Panc1 (cell line): Measurements from ENCODE around the gene GRIK4. TPM values are rescaled to one million over a fixed set of nuclear protein-coding genes. Genes with fewer than 3 reads are reported as not detected.

Experiments used
- ATAC-seq: fragments of 200-7000 bp; cut with Tn5 transposase; 2 replicates; pipeline ENCODE4 v1.9.1; 2020; ENCODE audit warnings: mild to moderate bottlenecking, moderate library complexity
- BruUV-seq: library from RNA; stranded (reverse); fragments of 400-500 nt; replicated peaks from 2 replicates; lab custom pipeline; 2021; lab: Mats Ljungman, UMichigan
- CTCF ChIA-PET: fragments of 300-600 bp; sonication (Branson Sonifier 250); formaldehyde crosslinking; loops from one replicate; lab custom pipeline; 2022; ENCODE audit warnings: antibody characterized with exemption; lab: Charles Lee
- POLR2A ChIA-PET: fragments of 300-600 bp; sonication (Branson Sonifier 250); formaldehyde crosslinking; loops from one replicate; lab custom pipeline; 2022; ENCODE audit warnings: antibody characterized with exemption; lab: Charles Lee
- DNase-seq: peaks from one replicate; pipeline ENCODE4 v3.0.0-alpha.2; 2010; ENCODE audit warnings: low read depth, low spot score
- H3K27ac ChIP-seq: 2 replicates; pipeline ENCODE4 v1.5.1; 2011; ENCODE audit warnings: mild to moderate bottlenecking, low read length, inconsistent platforms
- H3K27me3 ChIP-seq: fragments of 200-500 bp; sonication (Bioruptor generic); 2 replicates; pipeline ENCODE4 v1.6.0; 2014; ENCODE audit warnings: low read length, inconsistent platforms; ENCODE audit not compliant: control insufficient read depth, insufficient read depth
- H3K36me3 ChIP-seq: fragments of 200-500 bp; sonication (Bioruptor generic); 2 replicates; pipeline ENCODE4 v1.5.1; 2014; ENCODE audit warnings: inconsistent platforms, mild to moderate bottlenecking, low read length, moderate library complexity; ENCODE audit not compliant: control insufficient read depth, insufficient read depth
- H3K4me1 ChIP-seq: 2 replicates; pipeline ENCODE4 v1.5.1; 2011; ENCODE audit warnings: inconsistent platforms, mild to moderate bottlenecking, low read length, moderate library complexity; ENCODE audit not compliant: control insufficient read depth, insufficient read depth
- H3K4me3 ChIP-seq, 2 experiments: 2 replicates each; pipeline ENCODE4 v1.5.1; 2011 to 2012; ENCODE audit warnings: low read depth in 2 of 2, low read length in 2 of 2, mild to moderate bottlenecking in 2 of 2, inconsistent platforms in 1 of 2, moderate library complexity in 1 of 2
- H3K9me3 ChIP-seq: fragments of 200-500 bp; sonication (Bioruptor generic); 2 replicates; pipeline ENCODE4 v1.5.1; 2014; ENCODE audit warnings: low read depth, mild to moderate bottlenecking, inconsistent platforms, low read length, moderate library complexity; ENCODE audit not compliant: control insufficient read depth, insufficient read depth
- CTCF ChIP-seq: fragments of 450-650 bp; IDR thresholded peaks from 2 replicates; pipeline ENCODE4 v1.5.1; 2017; ENCODE audit warnings: mild to moderate bottlenecking
- POLR2AphosphoS5 ChIP-seq: IDR thresholded peaks from 2 replicates; pipeline ENCODE4 v1.6.1; 2012; ENCODE audit warnings: mild to moderate bottlenecking, low read depth, low read length, moderate library complexity
- SIN3A ChIP-seq: IDR thresholded peaks from 2 replicates; pipeline ENCODE4 v1.6.1; 2012; ENCODE audit warnings: low read depth, mild to moderate bottlenecking, low read length, moderate library complexity, borderline replicate concordance; ENCODE audit not compliant: insufficient read depth
- TCF7L2 ChIP-seq: IDR thresholded peaks from 2 replicates; pipeline ENCODE4 v1.6.1; 2011; ENCODE audit warnings: mild to moderate bottlenecking, low read depth, low read length, inconsistent platforms
- in situ Hi-C: cut with HindIII; loops from 2 replicates; pipeline ENCODE4 v1.10.0; 2016; ENCODE audit warnings: low sequenced_read_pairs, low pct_unique_long_range_greater_than_20kb
- intact Hi-C: fragments of 100-400 bp; cut with micrococcal nuclease; formaldehyde crosslinking; loops from one replicate; pipeline ENCODE4 v1.10.0; 2022; ENCODE audit not compliant: unreplicated experiment
- total RNA-seq: library from RNA; stranded (reverse); gene quantifications from one replicate; pipeline ENCODE4 v1.2.1, GENCODE V29; 2021; ENCODE audit not compliant: unreplicated experiment
- TF ChIP-seq, protein P1 (sequence below), 2 experiments: IDR thresholded peaks; 2 replicates each; pipeline ENCODE4 v1.6.1; 2011 to 2012; ENCODE audit warnings: low read depth in 2 of 2, control low read depth in 1 of 2, low read length in 1 of 2, mild to moderate bottlenecking in 1 of 2, moderate library complexity in 1 of 2; ENCODE audit not compliant: insufficient read depth in 1 of 2

The GRIK4 gene
- total RNA-seq, 1 experiment from 2014 or later, result 0.62 TPM

GRCh38 chr11:120484722-120485121, 26.8 kb upstream of the GRIK4 start:
- peaks cover 20% of the 10 kb centered on the region for H3K36me3 ChIP-seq
- POLR2A ChIA-PET, result no interaction called here
- H3K4me3 ChIP-seq, result no peak overlapping the region
- ATAC-seq (no peak), DNase-seq (no peak)
- TF ChIP-seq TCF7L2, result no peak
- TF ChIP-seq, protein P1, sequence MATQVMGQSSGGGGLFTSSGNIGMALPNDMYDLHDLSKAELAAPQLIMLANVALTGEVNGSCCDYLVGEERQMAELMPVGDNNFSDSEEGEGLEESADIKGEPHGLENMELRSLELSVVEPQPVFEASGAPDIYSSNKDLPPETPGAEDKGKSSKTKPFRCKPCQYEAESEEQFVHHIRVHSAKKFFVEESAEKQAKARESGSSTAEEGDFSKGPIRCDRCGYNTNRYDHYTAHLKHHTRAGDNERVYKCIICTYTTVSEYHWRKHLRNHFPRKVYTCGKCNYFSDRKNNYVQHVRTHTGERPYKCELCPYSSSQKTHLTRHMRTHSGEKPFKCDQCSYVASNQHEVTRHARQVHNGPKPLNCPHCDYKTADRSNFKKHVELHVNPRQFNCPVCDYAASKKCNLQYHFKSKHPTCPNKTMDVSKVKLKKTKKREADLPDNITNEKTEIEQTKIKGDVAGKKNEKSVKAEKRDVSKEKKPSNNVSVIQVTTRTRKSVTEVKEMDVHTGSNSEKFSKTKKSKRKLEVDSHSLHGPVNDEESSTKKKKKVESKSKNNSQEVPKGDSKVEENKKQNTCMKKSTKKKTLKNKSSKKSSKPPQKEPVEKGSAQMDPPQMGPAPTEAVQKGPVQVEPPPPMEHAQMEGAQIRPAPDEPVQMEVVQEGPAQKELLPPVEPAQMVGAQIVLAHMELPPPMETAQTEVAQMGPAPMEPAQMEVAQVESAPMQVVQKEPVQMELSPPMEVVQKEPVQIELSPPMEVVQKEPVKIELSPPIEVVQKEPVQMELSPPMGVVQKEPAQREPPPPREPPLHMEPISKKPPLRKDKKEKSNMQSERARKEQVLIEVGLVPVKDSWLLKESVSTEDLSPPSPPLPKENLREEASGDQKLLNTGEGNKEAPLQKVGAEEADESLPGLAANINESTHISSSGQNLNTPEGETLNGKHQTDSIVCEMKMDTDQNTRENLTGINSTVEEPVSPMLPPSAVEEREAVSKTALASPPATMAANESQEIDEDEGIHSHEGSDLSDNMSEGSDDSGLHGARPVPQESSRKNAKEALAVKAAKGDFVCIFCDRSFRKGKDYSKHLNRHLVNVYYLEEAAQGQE (IDR thresholded peaks at IDR 0.05; ENCODE audit: insufficient read depth in 1 of 2, low read depth in 2 of 2, low read length in 1 of 2), result no peak
- TF ChIP-seq CTCF, result no peak
- TF ChIP-seq POLR2AphosphoS5, result no peak
- no peak for TF ChIP-seq SIN3A
- intact Hi-C loops, result no loop called here
- H3K27me3 ChIP-seq, result no peaks in the 10 kb centered on the region
- no peak overlapping the region for H3K27ac ChIP-seq
- CTCF ChIA-PET, result no interaction called here
- in situ Hi-C loops, result no loop called here
- no peaks in the 10 kb centered on the region for H3K9me3 ChIP-seq
- no TSS peak for BruUV-seq
- no peaks in the 10 kb centered on the region for H3K4me1 ChIP-seq

GRCh38 chr11:120486138-120486537, 25.4 kb upstream of the GRIK4 start:
- no peak for DNase-seq
- POLR2A ChIA-PET, result no interaction called here
- no peak for ATAC-seq
- no peaks in the 10 kb centered on the region for H3K9me3 ChIP-seq
- no peaks in the 10 kb centered on the region for H3K27me3 ChIP-seq
- H3K4me1 ChIP-seq, result no peaks in the 10 kb centered on the region
- no peak overlapping the region for H3K4me3 ChIP-seq
- no TSS peak for BruUV-seq
- TF ChIP-seq POLR2AphosphoS5 (no peak), TCF7L2 (no peak), CTCF (no peak), SIN3A (no peak)
- TF ChIP-seq, protein P1 (IDR thresholded peaks at IDR 0.05; ENCODE audit: insufficient read depth in 1 of 2, low read depth in 2 of 2, low read length in 1 of 2), result no peak
- CTCF ChIA-PET, result no interaction called here
- no peak overlapping the region for H3K27ac ChIP-seq
- peaks cover 16% of the 10 kb centered on the region for H3K36me3 ChIP-seq
- intact Hi-C loops, result no loop called here
- in situ Hi-C loops, result no loop called here
